Inflammatory macrophage treated with lipopolysaccharide for 4 hours (primary cell): ENCODE measurements around the gene BCAS4.

Experiments
- DNase-seq: peaks from one replicate; pipeline ENCODE4 v3.0.0-alpha.2; 2020

The BCAS4 gene

GRCh38 chr20:50858525-50858924 lies 63.7 kb downstream of the BCAS4 start:
- DNase-seq, result no peak

- no peak for DNase-seq
Observed at GRCh38 chr20:50859161-50859560, 64.3 kb downstream of the BCAS4 start.

GRCh38 chr20:50861012-50861411 lies 66.2 kb downstream of the BCAS4 start:
- DNase-seq, result no peak

- DNase-seq, result no peak
Observed at GRCh38 chr20:50862546-50862945, 67.7 kb downstream of the BCAS4 start.

GRCh38 chr20:50865114-50865513 lies 70.3 kb downstream of the BCAS4 start:
- DNase-seq, result no peak

GRCh38 chr20:50865591-50865990 lies 70.7 kb downstream of the BCAS4 start:
- DNase-seq, result no peak

GRCh38 chr20:50866036-50866685 lies 71.3 kb downstream of the BCAS4 start:
- no peak for DNase-seq

GRCh38 chr20:50866831-50867230 lies 72.0 kb downstream of the BCAS4 start:
- DNase-seq, result no peak

GRCh38 chr20:50867805-50868204 lies 72.9 kb downstream of the BCAS4 start:
- no peak for DNase-seq

GRCh38 chr20:50868509-50869495 lies 73.9 kb downstream of the BCAS4 start:
- no peak for DNase-seq

- no peak for DNase-seq
Observed at GRCh38 chr20:50870561-50871161, 75.8 kb downstream of the BCAS4 start.

GRCh38 chr20:50872560-50873425 lies 77.9 kb downstream of the BCAS4 start:
- no peak for DNase-seq

GRCh38 chr20:50873585-50873984 lies 78.7 kb downstream of the BCAS4 start:
- DNase-seq, result no peak

GRCh38 chr20:50874111-50874757 lies 79.4 kb downstream of the BCAS4 start:
- no peak for DNase-seq

GRCh38 chr20:50874758-50875665 lies 80.2 kb downstream of the BCAS4 start:
- DNase-seq, result no peak

GRCh38 chr20:50876063-50876685 lies 81.3 kb downstream of the BCAS4 start:
- no peak for DNase-seq

GRCh38 chr20:50876816-50877215 lies 82.0 kb downstream of the BCAS4 start:
- DNase-seq, result no peak

- DNase-seq, result no peak
Observed at GRCh38 chr20:50877232-50877743, 82.4 kb downstream of the BCAS4 start.

- no peak for DNase-seq
Observed at GRCh38 chr20:50879649-50880550, 85.0 kb downstream of the BCAS4 start.
